ENCODE data around the gene FPR3. TPM values are rescaled to one million over a fixed set of nuclear protein-coding genes. Genes with fewer than 3 reads are reported as not detected.
"Not testable (repeated sequence)": the region's sequence is repeated elsewhere in the genome, so short reads cannot be mapped to it uniquely, and the experiment has no call there.

The FPR3 gene
- total and polyA plus RNA-seq, 10 of the 15 experiments (the other 5 are each of a cell fraction or from before 2014, with no cell fraction given): not detected

DNA sequence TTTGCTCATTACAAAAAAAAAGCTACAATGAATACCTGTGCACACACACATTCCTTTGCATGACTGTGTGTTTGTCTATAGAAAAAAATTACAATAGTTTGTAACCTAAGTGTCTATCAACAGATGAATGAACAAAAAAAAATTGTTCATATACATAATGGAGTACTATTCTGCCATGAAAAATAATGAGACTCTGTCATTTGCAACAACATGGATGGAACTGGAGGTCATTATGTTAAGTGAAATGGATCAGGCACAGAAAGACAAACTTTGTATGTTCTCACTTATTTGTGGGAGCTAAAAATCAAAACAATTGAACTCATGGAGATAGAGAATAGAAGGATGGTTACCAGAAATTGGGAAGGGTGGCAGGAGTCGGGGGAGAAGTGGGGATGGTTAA is 18.4 kb upstream of the FPR3 start:
- ChIA-PET CTCF (interaction anchor here (1.1 to 2.3 kb wide), 4 partner anchors 8 to 119 kb away, joined by 3 to 11 read pairs (median 6); no protein-coding TSS in a partner anchor), SMC1A (ENCODE audit: uncharacterized antibody, unreplicated experiment) (interaction anchor here (1.6 kb wide), 1 partner anchor 35 kb away, joined by 6 read pairs; no protein-coding TSS in a partner anchor)
- not testable (repeated sequence) for H3K27ac ChIP-seq (ENCODE audit: control insufficient read depth, insufficient read depth)

DNA sequence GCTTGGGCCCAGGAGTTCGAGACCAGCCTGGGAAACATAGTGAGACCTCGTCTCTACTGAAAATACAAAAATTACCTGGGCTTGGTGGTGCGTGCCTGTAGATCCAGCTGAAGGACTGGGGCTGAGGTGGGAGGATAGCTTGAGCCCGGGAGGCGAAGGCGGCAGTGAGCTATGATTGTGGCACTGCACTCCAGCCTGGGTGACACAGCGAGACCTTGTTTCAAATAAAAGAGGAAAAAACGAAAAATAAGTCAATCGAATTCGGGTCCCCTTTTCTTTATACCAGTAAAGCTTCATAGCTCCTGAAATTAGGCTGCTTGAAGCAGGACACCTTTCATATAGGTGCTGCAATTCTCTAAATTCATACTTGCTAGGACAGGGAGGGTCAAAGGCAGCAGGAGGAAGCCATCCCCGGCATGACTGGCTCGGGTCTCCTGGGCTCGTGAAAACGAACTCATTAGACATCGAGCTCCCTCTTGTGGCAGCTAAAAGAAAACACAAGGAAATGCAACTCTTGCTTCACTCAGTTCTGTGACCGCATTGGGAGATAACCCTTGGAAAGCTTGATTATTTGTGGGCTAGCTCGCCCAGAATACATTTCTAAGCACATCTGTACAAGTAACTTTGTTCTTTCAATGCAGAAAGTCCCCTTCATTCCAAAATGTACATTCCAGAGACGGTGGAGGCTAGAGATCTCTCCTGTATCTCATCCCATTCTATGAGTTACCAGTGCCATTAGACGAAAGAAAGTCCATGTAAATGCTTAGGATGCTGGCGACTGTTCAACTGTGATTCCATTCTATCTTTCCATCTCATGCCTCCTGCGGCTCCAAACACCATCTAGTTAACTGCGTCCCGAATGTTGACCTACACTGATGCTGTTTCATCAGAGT is 17.1 kb upstream of the FPR3 start:
- no peaks in the 10 kb centered on the region for H4K20me1 ChIP-seq (ENCODE audit: control insufficient read depth, insufficient read depth)
- peak; percentile 63 for ATAC-seq
- intact Hi-C loops (cut with micrococcal nuclease; ENCODE audit: unreplicated experiment): no loop called here
- peak; percentile 72 for FAIRE-seq
- H3K9ac ChIP-seq (ENCODE audit: control insufficient read depth, insufficient read depth, low read length): no peak overlapping the region
- in situ Hi-C loops (cut with MboI): no loop called here
- H2AFZ ChIP-seq (ENCODE audit: control insufficient read depth, low read depth, low read length): no peak overlapping the region
- ChIA-PET SMC1A (ENCODE audit: uncharacterized antibody, unreplicated experiment) (interaction anchor here (0.9 to 1.6 kb wide), 9 partner anchors 8 to 460 kb away, joined by 3 to 6 read pairs (median 4); partner anchors contain the start of gene SIGLEC10), POLR2A (no interaction called here), CTCF (interaction anchor here (0.7 to 2.3 kb wide), 24 partner anchors 8 to 460 kb away, joined by 3 to 12 read pairs (median 4); partner anchors contain the start of genes FPR1 and SIGLEC10), RAD21 (ENCODE audit: unreplicated experiment) (interaction anchor here (1.0 to 1.6 kb wide), 8 partner anchors 68 to 460 kb away, joined by 3 to 7 read pairs (median 4); no protein-coding TSS in a partner anchor)
- H3K4me3 ChIP-seq: no peak overlapping the region
- H3K36me3 ChIP-seq (ENCODE audit: control insufficient read depth in 2 of 2, insufficient read depth in 2 of 2, low read length in 1 of 2): no peaks in the 10 kb centered on the region
- no peaks in the 10 kb centered on the region; the same call in 2 of the 3 replicates for H3K9me3 ChIP-seq (replicated peaks; ENCODE audit: control insufficient read depth, insufficient read depth, low read length)
- WGBS (ENCODE audit: insufficient coverage, insufficient replicate concordance, low lambda C conversion rate, missing lambda C conversion rate): 25% methylated on average over 23 of the region's 23 CpGs
- H3K27me3 ChIP-seq (replicated peaks in 1 of 2; ENCODE audit: control insufficient read depth in 2 of 2, insufficient read depth in 2 of 2, low read length in 1 of 2): no peaks in the 10 kb centered on the region
- no peak overlapping the region for H3K4me2 ChIP-seq (ENCODE audit: control insufficient read depth, insufficient read depth)
- H3K79me2 ChIP-seq (ENCODE audit: control insufficient read depth, insufficient read depth, low read length): no peaks in the 10 kb centered on the region
- no peak overlapping the region for H3K27ac ChIP-seq (ENCODE audit: control insufficient read depth, insufficient read depth)
- BruUV-seq (replicated peaks): no TSS peak
- no peaks in the 10 kb centered on the region; the same call in 1 of the 2 replicates for H3K4me1 ChIP-seq (ENCODE audit: control insufficient read depth, insufficient read depth, low read length)
- no peak for DNase-seq (ENCODE audit: low read depth, low spot score)
- TF ChIP-seq, protein P1, sequence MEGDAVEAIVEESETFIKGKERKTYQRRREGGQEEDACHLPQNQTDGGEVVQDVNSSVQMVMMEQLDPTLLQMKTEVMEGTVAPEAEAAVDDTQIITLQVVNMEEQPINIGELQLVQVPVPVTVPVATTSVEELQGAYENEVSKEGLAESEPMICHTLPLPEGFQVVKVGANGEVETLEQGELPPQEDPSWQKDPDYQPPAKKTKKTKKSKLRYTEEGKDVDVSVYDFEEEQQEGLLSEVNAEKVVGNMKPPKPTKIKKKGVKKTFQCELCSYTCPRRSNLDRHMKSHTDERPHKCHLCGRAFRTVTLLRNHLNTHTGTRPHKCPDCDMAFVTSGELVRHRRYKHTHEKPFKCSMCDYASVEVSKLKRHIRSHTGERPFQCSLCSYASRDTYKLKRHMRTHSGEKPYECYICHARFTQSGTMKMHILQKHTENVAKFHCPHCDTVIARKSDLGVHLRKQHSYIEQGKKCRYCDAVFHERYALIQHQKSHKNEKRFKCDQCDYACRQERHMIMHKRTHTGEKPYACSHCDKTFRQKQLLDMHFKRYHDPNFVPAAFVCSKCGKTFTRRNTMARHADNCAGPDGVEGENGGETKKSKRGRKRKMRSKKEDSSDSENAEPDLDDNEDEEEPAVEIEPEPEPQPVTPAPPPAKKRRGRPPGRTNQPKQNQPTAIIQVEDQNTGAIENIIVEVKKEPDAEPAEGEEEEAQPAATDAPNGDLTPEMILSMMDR (IDR thresholded peaks at IDR 0.05 in 2 of 3, conservative IDR thresholded peaks at IDR 0.05 in 1 of 3; ENCODE audit: control insufficient read depth in 2 of 3, extremely low read depth in 1 of 3, insufficient read depth in 1 of 3, low read depth in 3 of 3, low read length in 3 of 3): peak; percentile 50 to 63 (median 55); a peak in 4 of 6 replicates
- TF ChIP-seq ZSCAN29 (IDR thresholded peaks at IDR 0.05) (no peak), YY1 (IDR thresholded peaks at IDR 0.05; ENCODE audit: low read depth, low read length) (peak; percentile 46; the same call in 1 of the 2 replicates), RAD21 (IDR thresholded peaks at IDR 0.05; ENCODE audit: insufficient read depth, low read depth, low read length) (peak; percentile 66), ZNF207 (IDR thresholded peaks at IDR 0.05; ENCODE audit: borderline replicate concordance) (0 out of 2 replicates have a peak, but pooled peaks have one; percentile 52), MYC (IDR thresholded peaks at IDR 0.05; ENCODE audit: insufficient read depth, insufficient read length, insufficient replicate concordance, low read length, severe bottlenecking) (no peak)
- TF ChIP-seq, protein P2, sequence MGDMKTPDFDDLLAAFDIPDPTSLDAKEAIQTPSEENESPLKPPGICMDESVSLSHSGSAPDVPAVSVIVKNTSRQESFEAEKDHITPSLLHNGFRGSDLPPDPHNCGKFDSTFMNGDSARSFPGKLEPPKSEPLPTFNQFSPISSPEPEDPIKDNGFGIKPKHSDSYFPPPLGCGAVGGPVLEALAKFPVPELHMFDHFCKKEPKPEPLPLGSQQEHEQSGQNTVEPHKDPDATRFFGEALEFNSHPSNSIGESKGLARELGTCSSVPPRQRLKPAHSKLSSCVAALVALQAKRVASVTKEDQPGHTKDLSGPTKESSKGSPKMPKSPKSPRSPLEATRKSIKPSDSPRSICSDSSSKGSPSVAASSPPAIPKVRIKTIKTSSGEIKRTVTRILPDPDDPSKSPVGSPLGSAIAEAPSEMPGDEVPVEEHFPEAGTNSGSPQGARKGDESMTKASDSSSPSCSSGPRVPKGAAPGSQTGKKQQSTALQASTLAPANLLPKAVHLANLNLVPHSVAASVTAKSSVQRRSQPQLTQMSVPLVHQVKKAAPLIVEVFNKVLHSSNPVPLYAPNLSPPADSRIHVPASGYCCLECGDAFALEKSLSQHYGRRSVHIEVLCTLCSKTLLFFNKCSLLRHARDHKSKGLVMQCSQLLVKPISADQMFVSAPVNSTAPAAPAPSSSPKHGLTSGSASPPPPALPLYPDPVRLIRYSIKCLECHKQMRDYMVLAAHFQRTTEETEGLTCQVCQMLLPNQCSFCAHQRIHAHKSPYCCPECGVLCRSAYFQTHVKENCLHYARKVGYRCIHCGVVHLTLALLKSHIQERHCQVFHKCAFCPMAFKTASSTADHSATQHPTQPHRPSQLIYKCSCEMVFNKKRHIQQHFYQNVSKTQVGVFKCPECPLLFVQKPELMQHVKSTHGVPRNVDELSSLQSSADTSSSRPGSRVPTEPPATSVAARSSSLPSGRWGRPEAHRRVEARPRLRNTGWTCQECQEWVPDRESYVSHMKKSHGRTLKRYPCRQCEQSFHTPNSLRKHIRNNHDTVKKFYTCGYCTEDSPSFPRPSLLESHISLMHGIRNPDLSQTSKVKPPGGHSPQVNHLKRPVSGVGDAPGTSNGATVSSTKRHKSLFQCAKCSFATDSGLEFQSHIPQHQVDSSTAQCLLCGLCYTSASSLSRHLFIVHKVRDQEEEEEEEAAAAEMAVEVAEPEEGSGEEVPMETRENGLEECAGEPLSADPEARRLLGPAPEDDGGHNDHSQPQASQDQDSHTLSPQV (IDR thresholded peaks at IDR 0.05): no peak

More for the DNA sequence above, 18.4 kb upstream of the FPR3 start:
- H3K79me2 ChIP-seq (ENCODE audit: control insufficient read depth, insufficient read depth, low read length); POLR2A ChIA-PET; H3K4me1 ChIP-seq (ENCODE audit: control insufficient read depth, insufficient read depth, low read length); H3K36me3 ChIP-seq (ENCODE audit: control insufficient read depth in 2 of 2, insufficient read depth in 2 of 2, low read length in 1 of 2); BruUV-seq (replicated peaks); H2AFZ ChIP-seq (ENCODE audit: control insufficient read depth, low read depth, low read length); in situ Hi-C loops (cut with MboI); RAD21 ChIA-PET (ENCODE audit: unreplicated experiment); H3K27me3 ChIP-seq (replicated peaks in 1 of 2; ENCODE audit: control insufficient read depth in 2 of 2, insufficient read depth in 2 of 2, low read length in 1 of 2); H3K4me3 ChIP-seq; FAIRE-seq; intact Hi-C loops (cut with micrococcal nuclease; ENCODE audit: unreplicated experiment); H3K9ac ChIP-seq (ENCODE audit: control insufficient read depth, insufficient read depth, low read length); DNase-seq (ENCODE audit: low read depth, low spot score); H3K4me2 ChIP-seq (ENCODE audit: control insufficient read depth, insufficient read depth); H3K9me3 ChIP-seq (replicated peaks; ENCODE audit: control insufficient read depth, insufficient read depth, low read length); H4K20me1 ChIP-seq (ENCODE audit: control insufficient read depth, insufficient read depth); ATAC-seq: not testable (repeated sequence)
- WGBS (ENCODE audit: insufficient coverage, insufficient replicate concordance, low lambda C conversion rate, missing lambda C conversion rate): 71% methylated on average over 1 of the region's 1 CpG
